Measurements from ENCODE around the gene SLC16A14. TPM values are rescaled to one million over a fixed set of nuclear protein-coding genes. Genes with fewer than 3 reads are reported as not detected.

Gene SLC16A14
- total RNA-seq, 2 experiments from 2014 or later, result 0.63 to 0.89 TPM

DNA sequence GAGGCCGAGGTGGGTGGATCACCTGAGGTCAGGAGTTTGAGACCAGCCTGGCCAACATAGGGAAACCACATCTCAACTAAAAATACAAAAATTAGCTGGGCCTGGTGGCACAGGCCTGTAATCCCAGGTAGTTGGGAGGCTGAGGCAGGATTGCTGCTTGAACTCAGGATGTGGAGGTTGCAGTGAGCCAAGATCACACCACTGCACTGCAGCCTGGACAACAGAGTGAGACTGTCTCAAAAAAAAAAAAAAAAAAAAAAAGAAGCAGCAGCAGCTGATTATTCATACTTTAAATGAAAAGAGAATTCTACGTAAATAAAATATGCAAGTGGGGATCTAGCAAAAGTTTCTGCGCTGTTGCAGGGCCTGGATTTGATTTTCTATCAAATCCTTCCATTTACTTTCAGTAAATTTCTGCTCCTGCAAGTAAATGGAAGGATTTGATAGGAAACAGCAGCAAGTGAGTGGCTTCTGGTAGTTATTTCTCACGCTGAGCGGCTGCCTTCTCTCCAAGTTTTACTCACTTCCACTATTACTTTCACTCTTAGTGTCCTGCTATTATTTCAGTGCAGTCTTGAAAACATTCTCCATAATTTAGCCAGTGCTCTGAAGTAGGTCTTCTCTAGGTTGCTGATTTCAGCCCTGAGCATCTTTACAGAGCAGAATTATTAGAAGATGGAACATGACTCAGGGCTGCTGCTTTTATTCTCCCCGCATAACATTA is 68.4 kb downstream of the SLC16A14 start:
- H3K27ac Mint-ChIP-seq, result no peak overlapping the region

GRCh38 chr2:229997565-229997964 is 71.2 kb downstream of the SLC16A14 start:
- Histone ChIP-seq H3K9me3 (ENCODE audit: control insufficient read depth in 1 of 2, insufficient read depth in 1 of 2, low read length in 2 of 2) (no peaks in the 10 kb centered on the region), H3K4me1 (ENCODE audit: insufficient read depth, low read length) (no peaks in the 10 kb centered on the region), H3K27me3 (ENCODE audit: control insufficient read depth in 1 of 2, insufficient read depth in 2 of 2, low read length in 2 of 2) (no peaks in the 10 kb centered on the region), H3K36me3 (ENCODE audit: insufficient read depth, low read length) (no peaks in the 10 kb centered on the region), H3K4me3 (ENCODE audit: low read length) (no peak overlapping the region), H3K27ac (ENCODE audit: low read depth in 1 of 2, low read length in 2 of 2) (no peak overlapping the region)
- no peaks in the 10 kb centered on the region for H3K9me3 Mint-ChIP-seq
- intact Hi-C loops (cut with DNase I, micrococcal nuclease), result no loop called here
- ChIA-PET CTCF (no interaction called here), POLR2A (no interaction called here)
- no peaks in the 10 kb centered on the region for H3K27me3 Mint-ChIP-seq
- no peaks in the 10 kb centered on the region for H3K4me1 Mint-ChIP-seq (ENCODE audit: low read depth)
- ATAC-seq (ENCODE audit: poor library complexity) (no peak), DNase-seq (no peak)
- TF ChIP-seq CTCF (IDR thresholded peaks at IDR 0.05), result no peak
- H3K36me3 Mint-ChIP-seq (ENCODE audit: low read depth), result no peaks in the 10 kb centered on the region
- no peak overlapping the region for H3K4me3 Mint-ChIP-seq
- no peak overlapping the region for H3K27ac Mint-ChIP-seq

More for the DNA sequence above, 68.4 kb downstream of the SLC16A14 start:
- intact Hi-C loops (cut with DNase I, micrococcal nuclease), result no loop called here
- H3K27me3 ChIP-seq (ENCODE audit: control insufficient read depth in 1 of 2, insufficient read depth in 2 of 2, low read length in 2 of 2), result no peaks in the 10 kb centered on the region
- H3K36me3 ChIP-seq (ENCODE audit: insufficient read depth, low read length), result no peaks in the 10 kb centered on the region
- ChIA-PET CTCF (interaction anchor here (0.9 to 1.0 kb wide), 2 partner anchors 8 kb away, joined by 3 to 4 read pairs; no protein-coding TSS in a partner anchor), POLR2A (no interaction called here)
- H3K36me3 Mint-ChIP-seq (ENCODE audit: low read depth), result no peaks in the 10 kb centered on the region
- H3K4me1 Mint-ChIP-seq (ENCODE audit: low read depth), result no peaks in the 10 kb centered on the region
- H3K27me3 Mint-ChIP-seq, result no peaks in the 10 kb centered on the region
- ATAC-seq (ENCODE audit: poor library complexity) (no peak), DNase-seq (no peak)
- H3K27ac ChIP-seq (ENCODE audit: low read depth in 1 of 2, low read length in 2 of 2), result no peak overlapping the region
- no peaks in the 10 kb centered on the region for H3K4me1 ChIP-seq (ENCODE audit: insufficient read depth, low read length)
- no peak for TF ChIP-seq CTCF (IDR thresholded peaks at IDR 0.05)
- no peak overlapping the region for H3K4me3 Mint-ChIP-seq
- no peaks in the 10 kb centered on the region for H3K9me3 ChIP-seq (ENCODE audit: control insufficient read depth in 1 of 2, insufficient read depth in 1 of 2, low read length in 2 of 2)
- H3K9me3 Mint-ChIP-seq, result no peaks in the 10 kb centered on the region
- H3K4me3 ChIP-seq (ENCODE audit: low read length), result no peak overlapping the region

DNA sequence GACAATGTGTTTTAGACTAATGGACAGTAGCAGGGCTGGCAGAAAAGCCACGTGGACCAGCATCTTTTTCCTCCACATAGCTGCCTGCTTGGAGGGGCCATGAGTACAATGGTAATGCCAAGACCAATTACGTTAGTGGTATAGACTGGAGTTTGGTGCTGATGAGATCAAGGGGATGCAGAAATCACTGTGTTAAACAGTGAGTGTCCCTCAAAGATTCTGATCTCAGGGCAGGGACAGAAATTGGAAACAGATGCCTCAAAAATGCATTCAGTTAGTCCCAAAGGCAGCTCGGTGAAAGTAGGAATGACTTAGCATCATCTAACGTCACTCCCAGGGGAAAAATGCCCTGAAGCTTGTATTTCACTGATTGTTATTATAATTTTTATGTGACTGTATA is 72.4 kb downstream of the SLC16A14 start:
- CTCF ChIA-PET, result no interaction called here
- no peak overlapping the region for H3K4me3 Mint-ChIP-seq
- H3K4me3 ChIP-seq (ENCODE audit: low read length), result no peak overlapping the region
- intact Hi-C loops (cut with DNase I, micrococcal nuclease), result no loop called here
- H3K4me1 Mint-ChIP-seq (ENCODE audit: low read depth), result no peaks in the 10 kb centered on the region
- no peaks in the 10 kb centered on the region for H3K36me3 Mint-ChIP-seq (ENCODE audit: low read depth)
- no peaks in the 10 kb centered on the region for H3K36me3 ChIP-seq (ENCODE audit: insufficient read depth, low read length)
- H3K27ac Mint-ChIP-seq, result no peak overlapping the region
- H3K9me3 Mint-ChIP-seq, result no peaks in the 10 kb centered on the region
- H3K27me3 ChIP-seq (ENCODE audit: control insufficient read depth in 1 of 2, insufficient read depth in 2 of 2, low read length in 2 of 2), result no peaks in the 10 kb centered on the region
- no peak overlapping the region for H3K27ac ChIP-seq (ENCODE audit: low read depth in 1 of 2, low read length in 2 of 2)
- H3K9me3 ChIP-seq (ENCODE audit: control insufficient read depth in 1 of 2, insufficient read depth in 1 of 2, low read length in 2 of 2), result no peaks in the 10 kb centered on the region
- no peaks in the 10 kb centered on the region for H3K27me3 Mint-ChIP-seq
- no peak for TF ChIP-seq CTCF (IDR thresholded peaks at IDR 0.05)
- ATAC-seq (ENCODE audit: poor library complexity), result no peak
- no peak for DNase-seq
- POLR2A ChIA-PET, result no interaction called here
- no peaks in the 10 kb centered on the region for H3K4me1 ChIP-seq (ENCODE audit: insufficient read depth, low read length)

Measured in CD4-positive, alpha-beta T cell (primary cell).